Measurements from ENCODE around the gene PRR13.
A peak's percentile ranks its signal among the peaks of the same experiment; 100 is the strongest.
"Not testable (repeated sequence)": the region's sequence is repeated elsewhere in the genome, so short reads cannot be mapped to it uniquely, and the experiment has no call there.

Gene PRR13, protein sequence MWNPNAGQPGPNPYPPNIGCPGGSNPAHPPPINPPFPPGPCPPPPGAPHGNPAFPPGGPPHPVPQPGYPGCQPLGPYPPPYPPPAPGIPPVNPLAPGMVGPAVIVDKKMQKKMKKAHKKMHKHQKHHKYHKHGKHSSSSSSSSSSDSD

DNA sequence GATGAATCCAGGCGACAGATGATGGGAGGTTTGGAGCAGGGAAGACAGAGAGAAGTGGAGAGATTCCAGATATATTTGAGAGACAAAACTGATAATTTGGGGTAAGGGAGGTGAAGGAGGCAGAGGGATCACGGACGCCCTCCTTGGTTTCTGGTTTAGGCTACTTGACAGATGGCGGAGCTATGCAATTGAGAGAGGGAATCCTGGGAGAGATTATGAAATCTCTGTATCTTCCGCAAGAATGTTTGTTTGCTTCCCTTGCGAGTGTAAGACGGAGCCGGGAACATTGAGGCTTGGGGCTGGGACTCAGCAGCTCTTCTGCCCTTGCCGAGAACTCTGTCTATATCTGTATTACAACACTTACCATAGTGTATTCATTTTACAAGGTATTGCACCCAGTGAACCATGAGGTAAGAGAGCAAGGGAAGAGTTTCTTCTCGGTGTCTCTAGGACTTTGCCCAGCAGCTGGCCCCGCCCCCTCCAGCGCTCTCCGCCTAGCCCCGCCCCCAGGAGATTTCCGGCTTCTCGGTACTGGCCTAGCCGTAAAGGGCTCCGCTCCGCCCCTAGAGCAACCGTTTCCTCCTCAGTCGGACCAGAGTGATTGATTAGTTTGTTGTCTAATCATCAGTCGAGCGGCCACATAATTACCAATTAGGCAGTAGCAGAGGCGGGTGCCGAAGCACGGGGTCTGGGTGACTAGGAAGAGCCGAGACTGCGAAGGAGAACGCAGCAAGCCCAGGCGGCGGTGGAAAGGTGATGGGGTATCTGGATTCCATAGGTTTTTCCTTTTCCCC is at the start of gene PRR13:
Gene PRR13 (plus strand): TSS at position 695 of the 794 bp plus-strand sequence. CDS start 981 bp downstream, outside the sequence.
- DNase-seq: peak; percentile 100

DNA sequence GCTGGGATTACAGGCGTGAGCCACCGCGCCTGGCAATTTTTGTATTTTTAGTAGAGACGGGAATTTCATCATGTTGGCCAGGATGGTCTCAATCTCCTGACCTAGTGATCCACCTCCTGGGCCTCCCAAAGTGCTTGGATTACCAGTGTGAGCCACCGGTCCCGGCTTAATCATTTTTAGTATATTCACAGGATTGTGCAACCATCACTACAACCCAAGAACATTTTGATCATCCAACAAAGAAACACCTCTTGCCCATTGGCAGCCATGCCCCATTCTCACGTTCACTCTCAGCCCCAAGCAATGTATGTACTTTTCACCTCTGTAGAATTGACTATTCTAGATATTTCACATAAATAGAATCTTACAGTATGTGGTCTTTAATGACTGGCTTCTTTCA is 41.6 kb upstream of the PRR13 start:
- DNase-seq: no peak

DNA sequence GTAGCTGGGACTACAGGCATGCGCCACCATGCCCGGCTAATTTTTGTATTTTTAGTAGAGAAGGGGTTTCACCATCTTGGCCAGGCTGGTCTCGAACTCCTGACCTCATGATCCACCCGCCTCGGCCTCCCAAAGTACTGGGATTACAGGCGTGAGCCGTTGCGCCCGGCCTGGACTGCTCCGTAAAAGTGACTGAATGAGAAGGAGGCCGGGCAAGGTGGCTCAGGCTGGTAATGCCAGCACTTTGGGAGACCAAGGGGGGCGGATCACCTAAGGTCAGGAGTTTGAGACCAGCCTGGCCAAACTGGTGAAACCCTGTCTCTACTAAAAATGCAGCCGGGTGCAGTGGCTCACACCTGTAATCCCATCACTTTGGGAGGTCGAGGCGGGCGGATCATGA is 39.2 kb upstream of the PRR13 start:
- not testable (repeated sequence) for DNase-seq

DNA sequence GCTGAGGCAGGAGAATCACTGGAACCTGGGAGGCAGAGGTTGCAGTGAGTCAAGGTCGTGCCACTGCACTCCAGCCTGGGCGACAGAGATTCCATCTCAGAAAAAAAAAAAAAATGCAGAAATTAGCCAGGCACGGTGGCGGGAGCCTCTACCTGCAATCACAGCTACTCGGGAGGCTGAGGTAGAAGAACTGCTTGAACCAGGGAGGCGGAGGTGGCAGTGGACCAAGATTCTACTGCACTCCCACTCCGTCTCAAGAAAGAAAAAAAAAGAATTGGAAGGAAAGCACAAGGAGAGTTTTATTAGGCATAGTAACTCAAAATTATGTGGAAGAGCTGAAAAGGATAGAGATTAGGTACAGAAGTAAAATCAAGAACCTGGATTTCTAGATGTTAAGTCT is 38.7 kb upstream of the PRR13 start:
- no peak for DNase-seq

DNA sequence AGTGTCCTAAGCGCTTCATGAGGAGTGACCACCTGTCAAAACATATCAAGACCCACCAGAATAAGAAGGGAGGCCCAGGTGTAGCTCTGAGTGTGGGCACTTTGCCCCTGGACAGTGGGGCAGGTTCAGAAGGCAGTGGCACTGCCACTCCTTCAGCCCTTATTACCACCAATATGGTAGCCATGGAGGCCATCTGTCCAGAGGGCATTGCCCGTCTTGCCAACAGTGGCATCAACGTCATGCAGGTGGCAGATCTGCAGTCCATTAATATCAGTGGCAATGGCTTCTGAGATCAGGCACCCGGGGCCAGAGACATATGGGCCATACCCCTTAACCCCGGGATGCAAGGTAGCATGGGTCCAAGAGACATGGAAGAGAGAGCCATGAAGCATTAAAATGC is 30.6 kb upstream of the PRR13 start:
- DNase-seq: no peak

- DNase-seq: no peak
Observed at GRCh38 chr12:53413485-53414204, 27.9 kb upstream of the PRR13 start.

- no peak for DNase-seq
Observed at GRCh38 chr12:53414756-53415417, 26.6 kb upstream of the PRR13 start.

- not testable (repeated sequence) for DNase-seq
Observed at GRCh38 chr12:53415752-53416389, 25.7 kb upstream of the PRR13 start.

- not testable (repeated sequence) for DNase-seq
Observed at GRCh38 chr12:53417291-53417816, 24.2 kb upstream of the PRR13 start.

GRCh38 chr12:53418221-53418620 is 23.3 kb upstream of the PRR13 start:
- no peak for DNase-seq

DNA sequence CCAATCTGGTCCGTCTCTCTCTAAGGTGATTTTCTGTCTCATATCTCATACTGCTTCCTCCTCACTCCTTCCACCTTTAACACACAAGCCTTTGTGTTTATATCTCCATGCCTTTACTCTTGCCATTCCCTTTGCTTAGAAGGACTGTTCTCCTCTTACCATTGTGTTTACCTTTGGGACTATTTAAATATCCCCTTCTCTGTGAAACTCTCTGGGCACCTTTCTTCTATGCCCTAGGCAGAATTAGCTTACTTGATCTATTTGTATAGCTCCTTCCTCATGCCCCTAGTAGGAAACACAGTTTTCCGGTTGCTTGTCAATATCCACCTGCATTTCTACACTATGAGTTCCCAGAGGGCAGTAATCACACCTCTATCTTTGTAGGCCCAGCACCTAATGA is 21.8 kb upstream of the PRR13 start:
- DNase-seq: no peak

DNA sequence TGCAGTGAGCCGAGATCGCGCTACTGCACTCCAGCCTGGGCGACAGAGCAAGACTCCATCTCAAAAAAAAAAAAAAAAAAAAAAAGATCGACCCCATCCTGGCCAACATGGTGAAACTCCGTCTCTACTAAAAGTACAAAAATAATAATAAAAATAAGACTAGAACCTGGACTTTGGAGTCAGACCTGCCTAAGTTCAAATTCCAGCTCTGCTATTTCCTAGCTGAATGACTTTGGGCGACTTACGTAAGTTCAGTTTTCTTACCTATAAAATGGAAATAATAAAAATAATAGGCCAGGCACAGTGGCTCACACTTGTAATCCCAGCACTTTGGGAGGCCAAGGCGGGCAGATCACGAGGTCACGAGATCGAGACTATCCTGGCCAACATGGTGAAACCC is 19.3 kb upstream of the PRR13 start:
- not testable (repeated sequence) for DNase-seq

- DNase-seq: no peak
Observed at GRCh38 chr12:53423597-53423996, 17.9 kb upstream of the PRR13 start, which contains the start of gene AMHR2. Gene AMHR2, plus strand, starts transcription at chr12:53423855. Its CDS starts 80 bp downstream, at chr12:53423935.

- DNase-seq: no peak
Observed at GRCh38 chr12:53424626-53425514, 16.7 kb upstream of the PRR13 start.

GRCh38 chr12:53425515-53426150 is 15.9 kb upstream of the PRR13 start:
- no peak for DNase-seq

- no peak for DNase-seq
Observed at GRCh38 chr12:53427905-53428594, 13.5 kb upstream of the PRR13 start.

- no peak for DNase-seq
Observed at GRCh38 chr12:53428741-53429140, 12.8 kb upstream of the PRR13 start.

GRCh38 chr12:53430116-53430515 is 11.4 kb upstream of the PRR13 start:
- DNase-seq: no peak

- no peak for DNase-seq
Observed at GRCh38 chr12:53431187-53431586, 10.3 kb upstream of the PRR13 start.

DNA sequence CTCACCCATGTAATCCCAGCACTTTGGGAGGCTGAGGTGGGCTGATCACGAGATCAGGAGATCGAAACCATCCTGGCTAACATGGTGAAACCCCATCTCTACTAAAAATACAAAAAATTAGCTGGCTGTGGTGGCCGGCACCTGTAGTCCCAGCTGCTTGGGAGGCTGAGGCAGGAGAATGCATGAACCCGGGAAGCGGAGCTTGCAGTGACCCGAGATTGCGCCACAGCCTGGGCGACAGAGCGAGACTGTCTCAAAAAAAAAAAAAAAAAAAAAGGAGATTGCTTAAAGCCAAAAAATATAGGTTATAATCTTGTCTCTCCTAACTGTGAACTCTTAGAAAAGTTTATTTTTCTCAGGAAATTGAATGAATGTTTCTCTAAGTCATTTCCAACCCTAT is 6.2 kb upstream of the PRR13 start:
- not testable (repeated sequence) for DNase-seq
